HEK293 (cell line): ENCODE measurements around the gene LAMB2.

ENCODE experiments used
- CTCF ChIA-PET: fragments of 350-600 bp; formaldehyde crosslinking; extraction: SDS; loops from one replicate; lab custom pipeline; 2021; ENCODE audit warnings: antibody characterized with exemption; lab: Yijun Ruan, JAX
- POLR2A ChIA-PET: fragments of 300-600 bp; formaldehyde crosslinking; extraction: SDS; loops from one replicate; lab custom pipeline; 2020; ENCODE audit warnings: antibody characterized with exemption, inconsistent platforms; lab: Yijun Ruan, JAX
- H3K27ac ChIP-seq: fragments of 200-500 bp; sonication (Bioruptor generic); 2 replicates; pipeline ENCODE4 v1.5.1; 2014; ENCODE audit warnings: low read depth, low read length, control low read depth, inconsistent platforms; ENCODE audit errors: extremely low read depth
- H3K36me3 ChIP-seq, 2 experiments: fragments of 200-500 bp in 1 of 2; sonication (Bioruptor generic) in 1 of 2; 1 replicate in 1 of 2; 2 replicates in 1 of 2; pipeline ENCODE4 v1.5.1; 2014 to 2017; ENCODE audit warnings: inconsistent platforms in 2 of 2, low read length in 2 of 2; ENCODE audit not compliant: control insufficient read depth in 2 of 2, insufficient read depth in 1 of 2
- H3K4me1 ChIP-seq: fragments of 200-500 bp; sonication (Bioruptor generic); 2 replicates; pipeline ENCODE4 v1.5.1; 2014; ENCODE audit warnings: mild to moderate bottlenecking, low read length, inconsistent platforms; ENCODE audit not compliant: control insufficient read depth, insufficient read depth
- H3K4me3 ChIP-seq: 2 replicates; pipeline ENCODE4 v1.5.1; 2011; ENCODE audit warnings: low read depth, mild to moderate bottlenecking, control low read depth, low read length, moderate library complexity
- H3K9me3 ChIP-seq: fragments of 200-500 bp; sonication (Bioruptor generic); 2 replicates; pipeline ENCODE4 v1.5.1; 2014; ENCODE audit warnings: low read depth, low read length, inconsistent platforms; ENCODE audit not compliant: control insufficient read depth, insufficient read depth
- GFI1B ChIP-seq: fragments of 450-650 bp; formaldehyde crosslinking; IDR thresholded peaks from 2 replicates; pipeline ENCODE4 v1.5.1; 2016; ENCODE audit warnings: missing biosample characterization, missing genetic modification characterization
- YY2 ChIP-seq: fragments of 450-650 bp; formaldehyde crosslinking; IDR thresholded peaks from 2 replicates; pipeline ENCODE4 v1.5.1; 2016; ENCODE audit warnings: missing biosample characterization, missing genetic modification characterization
- ZBTB17 ChIP-seq: fragments of 450-650 bp; formaldehyde crosslinking; IDR thresholded peaks from 2 replicates; pipeline ENCODE4 v1.5.1; 2016; ENCODE audit warnings: missing biosample characterization, missing genetic modification characterization
- ZNF175 ChIP-seq: fragments of 450-650 bp; formaldehyde crosslinking; IDR thresholded peaks from 2 replicates; pipeline ENCODE4 v1.5.1; 2016; ENCODE audit warnings: missing biosample characterization, missing genetic modification characterization
- ZNF221 ChIP-seq: fragments of 450-650 bp; formaldehyde crosslinking; IDR thresholded peaks from 2 replicates; pipeline ENCODE4 v1.5.1; 2017; ENCODE audit warnings: missing biosample characterization, missing genetic modification characterization, borderline replicate concordance
- ZNF776 ChIP-seq: fragments of 450-650 bp; formaldehyde crosslinking; IDR thresholded peaks from 2 replicates; pipeline ENCODE4 v1.5.0; 2017; ENCODE audit warnings: missing biosample characterization, missing genetic modification characterization, borderline replicate concordance
- TF ChIP-seq, protein P1 (sequence below): fragments of 450-650 bp; formaldehyde crosslinking; IDR thresholded peaks from 2 replicates; pipeline ENCODE4 v1.5.1; 2016; ENCODE audit warnings: missing biosample characterization, missing genetic modification characterization
- TF ChIP-seq, protein P2 (sequence below): fragments of 450-650 bp; formaldehyde crosslinking; IDR thresholded peaks from 2 replicates; pipeline ENCODE4 v1.5.1; 2016; ENCODE audit warnings: missing biosample characterization, missing genetic modification characterization, borderline replicate concordance
- TF ChIP-seq, protein P3 (sequence below): fragments of 450-650 bp; formaldehyde crosslinking; IDR thresholded peaks from 2 replicates; pipeline ENCODE4 v1.5.1; 2017; ENCODE audit warnings: missing biosample characterization, missing genetic modification characterization
- TF ChIP-seq, protein P4 (sequence below): fragments of 450-650 bp; formaldehyde crosslinking; IDR thresholded peaks from 2 replicates; pipeline ENCODE4 v1.5.1; 2017; ENCODE audit warnings: missing biosample characterization, missing genetic modification characterization

Gene LAMB2

DNA sequence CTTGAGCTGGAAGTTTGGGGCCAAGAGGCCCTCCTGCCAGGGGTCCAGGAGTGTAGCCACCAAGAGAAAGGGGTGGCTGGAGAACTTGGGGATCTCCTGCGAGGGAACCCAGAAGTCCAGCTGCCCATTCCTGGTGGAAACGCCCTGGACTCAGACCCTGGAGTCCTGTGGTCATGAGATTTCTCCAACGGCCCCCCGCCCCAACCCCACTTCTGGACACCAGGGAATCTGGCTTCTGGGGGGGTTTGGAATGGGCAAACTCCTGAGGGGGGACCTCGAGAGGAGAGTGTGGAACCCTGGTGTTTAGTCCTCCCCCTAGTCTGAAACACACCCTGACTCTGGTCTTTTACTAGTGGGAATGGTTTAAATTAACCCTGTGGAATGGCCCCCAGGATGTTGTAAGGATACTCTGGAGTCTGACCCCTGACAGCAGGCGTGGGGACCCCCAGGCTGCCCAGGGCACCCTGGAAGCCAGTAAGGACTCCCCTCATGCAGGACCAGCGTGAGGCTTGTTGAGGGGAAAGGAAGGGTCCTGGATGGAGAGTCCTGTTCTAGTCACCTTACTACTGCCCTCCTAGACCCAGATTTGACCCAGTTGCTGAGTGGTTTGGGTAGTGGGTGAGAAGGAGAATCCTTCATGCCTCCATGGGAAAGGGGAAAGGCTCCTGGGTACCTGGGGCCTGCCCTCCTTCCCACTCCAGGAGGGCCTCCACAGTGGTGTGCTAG lies 39.1 kb upstream of the LAMB2 start:
- TF ChIP-seq ZNF221 (tag by site-specific recombination) (no peak), ZNF776 (tag by site-specific recombination) (no peak), YY2 (no peak), ZNF175 (tag by site-specific recombination) (no peak), ZBTB17 (tag by site-specific recombination) (no peak), GFI1B (tag by site-specific recombination) (no peak)
- TF ChIP-seq, protein P1, sequence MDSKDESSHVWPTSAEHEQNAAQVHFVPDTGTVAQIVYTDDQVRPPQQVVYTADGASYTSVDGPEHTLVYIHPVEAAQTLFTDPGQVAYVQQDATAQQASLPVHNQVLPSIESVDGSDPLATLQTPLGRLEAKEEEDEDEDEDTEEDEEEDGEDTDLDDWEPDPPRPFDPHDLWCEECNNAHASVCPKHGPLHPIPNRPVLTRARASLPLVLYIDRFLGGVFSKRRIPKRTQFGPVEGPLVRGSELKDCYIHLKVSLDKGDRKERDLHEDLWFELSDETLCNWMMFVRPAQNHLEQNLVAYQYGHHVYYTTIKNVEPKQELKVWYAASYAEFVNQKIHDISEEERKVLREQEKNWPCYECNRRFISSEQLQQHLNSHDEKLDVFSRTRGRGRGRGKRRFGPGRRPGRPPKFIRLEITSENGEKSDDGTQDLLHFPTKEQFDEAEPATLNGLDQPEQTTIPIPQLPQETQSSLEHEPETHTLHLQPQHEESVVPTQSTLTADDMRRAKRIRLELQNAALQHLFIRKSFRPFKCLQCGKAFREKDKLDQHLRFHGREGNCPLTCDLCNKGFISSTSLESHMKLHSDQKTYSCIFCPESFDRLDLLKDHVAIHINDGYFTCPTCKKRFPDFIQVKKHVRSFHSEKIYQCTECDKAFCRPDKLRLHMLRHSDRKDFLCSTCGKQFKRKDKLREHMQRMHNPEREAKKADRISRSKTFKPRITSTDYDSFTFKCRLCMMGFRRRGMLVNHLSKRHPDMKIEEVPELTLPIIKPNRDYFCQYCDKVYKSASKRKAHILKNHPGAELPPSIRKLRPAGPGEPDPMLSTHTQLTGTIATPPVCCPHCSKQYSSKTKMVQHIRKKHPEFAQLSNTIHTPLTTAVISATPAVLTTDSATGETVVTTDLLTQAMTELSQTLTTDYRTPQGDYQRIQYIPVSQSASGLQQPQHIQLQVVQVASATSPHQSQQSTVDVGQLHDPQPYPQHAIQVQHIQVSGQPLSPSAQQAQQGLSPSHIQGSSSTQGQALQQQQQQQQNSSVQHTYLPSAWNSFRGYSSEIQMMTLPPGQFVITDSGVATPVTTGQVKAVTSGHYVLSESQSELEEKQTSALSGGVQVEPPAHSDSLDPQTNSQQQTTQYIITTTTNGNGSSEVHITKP (tag by site-specific recombination): peak; percentile 22; the same call in 1 of the 2 replicates
- TF ChIP-seq, protein P2, sequence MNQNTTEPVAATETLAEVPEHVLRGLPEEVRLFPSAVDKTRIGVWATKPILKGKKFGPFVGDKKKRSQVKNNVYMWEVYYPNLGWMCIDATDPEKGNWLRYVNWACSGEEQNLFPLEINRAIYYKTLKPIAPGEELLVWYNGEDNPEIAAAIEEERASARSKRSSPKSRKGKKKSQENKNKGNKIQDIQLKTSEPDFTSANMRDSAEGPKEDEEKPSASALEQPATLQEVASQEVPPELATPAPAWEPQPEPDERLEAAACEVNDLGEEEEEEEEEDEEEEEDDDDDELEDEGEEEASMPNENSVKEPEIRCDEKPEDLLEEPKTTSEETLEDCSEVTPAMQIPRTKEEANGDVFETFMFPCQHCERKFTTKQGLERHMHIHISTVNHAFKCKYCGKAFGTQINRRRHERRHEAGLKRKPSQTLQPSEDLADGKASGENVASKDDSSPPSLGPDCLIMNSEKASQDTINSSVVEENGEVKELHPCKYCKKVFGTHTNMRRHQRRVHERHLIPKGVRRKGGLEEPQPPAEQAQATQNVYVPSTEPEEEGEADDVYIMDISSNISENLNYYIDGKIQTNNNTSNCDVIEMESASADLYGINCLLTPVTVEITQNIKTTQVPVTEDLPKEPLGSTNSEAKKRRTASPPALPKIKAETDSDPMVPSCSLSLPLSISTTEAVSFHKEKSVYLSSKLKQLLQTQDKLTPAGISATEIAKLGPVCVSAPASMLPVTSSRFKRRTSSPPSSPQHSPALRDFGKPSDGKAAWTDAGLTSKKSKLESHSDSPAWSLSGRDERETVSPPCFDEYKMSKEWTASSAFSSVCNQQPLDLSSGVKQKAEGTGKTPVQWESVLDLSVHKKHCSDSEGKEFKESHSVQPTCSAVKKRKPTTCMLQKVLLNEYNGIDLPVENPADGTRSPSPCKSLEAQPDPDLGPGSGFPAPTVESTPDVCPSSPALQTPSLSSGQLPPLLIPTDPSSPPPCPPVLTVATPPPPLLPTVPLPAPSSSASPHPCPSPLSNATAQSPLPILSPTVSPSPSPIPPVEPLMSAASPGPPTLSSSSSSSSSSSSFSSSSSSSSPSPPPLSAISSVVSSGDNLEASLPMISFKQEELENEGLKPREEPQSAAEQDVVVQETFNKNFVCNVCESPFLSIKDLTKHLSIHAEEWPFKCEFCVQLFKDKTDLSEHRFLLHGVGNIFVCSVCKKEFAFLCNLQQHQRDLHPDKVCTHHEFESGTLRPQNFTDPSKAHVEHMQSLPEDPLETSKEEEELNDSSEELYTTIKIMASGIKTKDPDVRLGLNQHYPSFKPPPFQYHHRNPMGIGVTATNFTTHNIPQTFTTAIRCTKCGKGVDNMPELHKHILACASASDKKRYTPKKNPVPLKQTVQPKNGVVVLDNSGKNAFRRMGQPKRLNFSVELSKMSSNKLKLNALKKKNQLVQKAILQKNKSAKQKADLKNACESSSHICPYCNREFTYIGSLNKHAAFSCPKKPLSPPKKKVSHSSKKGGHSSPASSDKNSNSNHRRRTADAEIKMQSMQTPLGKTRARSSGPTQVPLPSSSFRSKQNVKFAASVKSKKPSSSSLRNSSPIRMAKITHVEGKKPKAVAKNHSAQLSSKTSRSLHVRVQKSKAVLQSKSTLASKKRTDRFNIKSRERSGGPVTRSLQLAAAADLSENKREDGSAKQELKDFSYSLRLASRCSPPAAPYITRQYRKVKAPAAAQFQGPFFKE (tag by site-specific recombination): no peak
- TF ChIP-seq, protein P3, sequence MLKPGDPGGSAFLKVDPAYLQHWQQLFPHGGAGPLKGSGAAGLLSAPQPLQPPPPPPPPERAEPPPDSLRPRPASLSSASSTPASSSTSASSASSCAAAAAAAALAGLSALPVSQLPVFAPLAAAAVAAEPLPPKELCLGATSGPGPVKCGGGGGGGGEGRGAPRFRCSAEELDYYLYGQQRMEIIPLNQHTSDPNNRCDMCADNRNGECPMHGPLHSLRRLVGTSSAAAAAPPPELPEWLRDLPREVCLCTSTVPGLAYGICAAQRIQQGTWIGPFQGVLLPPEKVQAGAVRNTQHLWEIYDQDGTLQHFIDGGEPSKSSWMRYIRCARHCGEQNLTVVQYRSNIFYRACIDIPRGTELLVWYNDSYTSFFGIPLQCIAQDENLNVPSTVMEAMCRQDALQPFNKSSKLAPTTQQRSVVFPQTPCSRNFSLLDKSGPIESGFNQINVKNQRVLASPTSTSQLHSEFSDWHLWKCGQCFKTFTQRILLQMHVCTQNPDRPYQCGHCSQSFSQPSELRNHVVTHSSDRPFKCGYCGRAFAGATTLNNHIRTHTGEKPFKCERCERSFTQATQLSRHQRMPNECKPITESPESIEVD (tag by site-specific recombination): no peak
- TF ChIP-seq, protein P4, sequence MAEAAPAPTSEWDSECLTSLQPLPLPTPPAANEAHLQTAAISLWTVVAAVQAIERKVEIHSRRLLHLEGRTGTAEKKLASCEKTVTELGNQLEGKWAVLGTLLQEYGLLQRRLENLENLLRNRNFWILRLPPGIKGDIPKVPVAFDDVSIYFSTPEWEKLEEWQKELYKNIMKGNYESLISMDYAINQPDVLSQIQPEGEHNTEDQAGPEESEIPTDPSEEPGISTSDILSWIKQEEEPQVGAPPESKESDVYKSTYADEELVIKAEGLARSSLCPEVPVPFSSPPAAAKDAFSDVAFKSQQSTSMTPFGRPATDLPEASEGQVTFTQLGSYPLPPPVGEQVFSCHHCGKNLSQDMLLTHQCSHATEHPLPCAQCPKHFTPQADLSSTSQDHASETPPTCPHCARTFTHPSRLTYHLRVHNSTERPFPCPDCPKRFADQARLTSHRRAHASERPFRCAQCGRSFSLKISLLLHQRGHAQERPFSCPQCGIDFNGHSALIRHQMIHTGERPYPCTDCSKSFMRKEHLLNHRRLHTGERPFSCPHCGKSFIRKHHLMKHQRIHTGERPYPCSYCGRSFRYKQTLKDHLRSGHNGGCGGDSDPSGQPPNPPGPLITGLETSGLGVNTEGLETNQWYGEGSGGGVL (tag by site-specific recombination): peak; percentile 33; the same call in 1 of the 2 replicates
- CTCF ChIA-PET: interaction anchor here (0.6 to 1.6 kb wide), 6 partner anchors 9 to 234 kb away, joined by 3 to 8 read pairs (median 3); partner anchors contain the start of genes LAMB2 and USP4
- H3K27ac ChIP-seq: peak overlapping the region; percentile 58; the same call in 1 of the 2 replicates
- peaks cover 0 to 31% of the 10 kb centered on the region in 2 experiments; a peak in 1 of 3 replicates for H3K36me3 ChIP-seq
- no peaks in the 10 kb centered on the region for H3K9me3 ChIP-seq
- H3K4me3 ChIP-seq: peak overlapping the region; percentile 62
- H3K4me1 ChIP-seq: peaks cover 7% of the 10 kb centered on the region
- POLR2A ChIA-PET: interaction anchor here (1.0 to 1.6 kb wide), 4 partner anchors 8 to 240 kb away, joined by 3 to 9 read pairs (median 4); partner anchors contain the start of genes IMPDH2, RHOA and TCTA
